Left renal pelvis (tissue), 4 donors: ENCODE data around the gene LILRB4. TPM values are rescaled to one million over a fixed set of nuclear protein-coding genes. Genes with fewer than 3 reads are reported as not detected.
"Not testable (repeated sequence)": the region's sequence is repeated elsewhere in the genome, so short reads cannot be mapped to it uniquely, and the experiment has no call there.

Source experiments
- DNase-seq, 4 donors: peaks; one replicate each; pipeline ENCODE4 v3.0.0-alpha.2; 2013; ENCODE audit warnings: low read depth in 4 of 4, low spot score in 3 of 4
- polyA plus RNA-seq, 4 donors: library from polyadenylated mRNA; unstranded; fragments of 120-200 nt; gene quantifications; one replicate each; pipeline ENCODE4 v1.2.1, GENCODE V29; 2013; ENCODE audit not compliant: insufficient read length in 4 of 4

LILRB4 gene
- polyA plus RNA-seq, 4 donors: 0.92 to 3.6 (median 1.2) TPM

DNA sequence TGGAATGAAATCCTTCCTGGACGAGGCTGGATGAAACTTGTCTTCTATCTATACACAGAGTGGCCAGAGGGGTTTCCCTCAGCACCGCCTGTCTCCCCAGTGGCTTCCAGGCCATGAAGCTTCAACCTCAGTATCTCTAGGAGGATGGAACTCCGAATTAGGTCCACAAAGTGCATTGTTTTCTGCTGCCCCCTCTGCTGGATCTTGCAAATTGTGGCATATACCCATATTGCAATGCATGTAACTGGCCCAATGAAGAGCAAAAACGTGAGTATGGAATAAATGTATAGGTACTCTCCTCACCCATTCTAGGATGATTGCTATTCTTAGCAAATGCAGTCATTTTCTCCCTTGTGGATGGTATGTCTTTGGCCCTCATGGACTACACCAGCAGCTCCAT lies 14.7 kb upstream of the LILRB4 start:
- DNase-seq: no peak

DNA sequence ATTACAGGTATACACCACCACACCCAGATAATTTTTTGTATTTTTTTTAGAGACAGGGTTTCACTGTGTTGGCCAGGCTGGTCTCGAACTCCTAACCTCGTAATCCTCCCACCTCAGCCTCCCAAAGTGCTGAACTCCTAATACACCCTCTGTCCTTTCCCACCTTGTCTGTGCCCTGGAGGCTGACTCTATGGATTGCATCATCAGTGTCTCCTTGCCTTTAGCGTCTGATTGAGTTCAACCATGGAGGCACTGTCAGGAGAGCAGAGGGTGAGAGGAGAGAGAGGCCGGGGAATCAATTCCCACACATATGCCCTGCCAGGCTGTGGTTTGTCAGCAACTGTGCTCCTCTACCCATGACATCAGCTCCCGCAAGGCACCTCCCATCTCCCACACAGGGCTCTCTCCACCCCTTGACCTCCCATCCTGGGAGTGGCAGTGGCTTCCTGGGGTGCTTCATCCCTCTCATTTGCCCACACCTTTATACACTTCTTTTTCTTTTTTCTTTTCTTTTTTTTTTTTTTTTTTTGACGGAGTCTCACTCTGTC lies 12.6 kb upstream of the LILRB4 start:
- no peak for DNase-seq

DNA sequence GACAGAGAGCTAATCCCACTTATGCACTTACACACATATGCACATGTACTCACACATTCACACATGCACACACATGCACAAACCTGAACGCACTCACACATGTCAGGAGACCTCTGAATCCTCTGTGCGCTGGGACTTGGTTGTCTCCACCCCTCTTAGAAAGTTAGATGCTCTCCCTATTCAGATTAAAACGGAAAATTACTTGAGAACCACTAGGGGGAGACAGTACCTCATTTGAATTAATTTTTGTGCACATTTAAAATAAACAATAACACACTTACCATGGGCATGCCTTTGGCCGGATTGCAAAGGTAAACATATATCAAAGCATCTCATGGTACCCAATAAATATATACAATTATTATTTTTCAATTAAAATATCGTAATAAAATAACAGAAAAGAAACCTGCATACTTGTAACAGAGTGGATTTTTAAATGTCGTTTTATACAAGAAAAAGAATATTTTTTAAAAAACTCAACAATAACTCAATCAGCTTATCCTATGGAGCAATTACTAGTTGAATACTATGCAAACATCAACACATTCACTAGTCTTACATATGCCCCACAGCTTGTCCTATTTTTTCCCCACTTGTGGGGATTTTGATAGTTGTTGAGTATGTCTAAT lies 9.5 kb upstream of the LILRB4 start:
- DNase-seq: no peak

DNA sequence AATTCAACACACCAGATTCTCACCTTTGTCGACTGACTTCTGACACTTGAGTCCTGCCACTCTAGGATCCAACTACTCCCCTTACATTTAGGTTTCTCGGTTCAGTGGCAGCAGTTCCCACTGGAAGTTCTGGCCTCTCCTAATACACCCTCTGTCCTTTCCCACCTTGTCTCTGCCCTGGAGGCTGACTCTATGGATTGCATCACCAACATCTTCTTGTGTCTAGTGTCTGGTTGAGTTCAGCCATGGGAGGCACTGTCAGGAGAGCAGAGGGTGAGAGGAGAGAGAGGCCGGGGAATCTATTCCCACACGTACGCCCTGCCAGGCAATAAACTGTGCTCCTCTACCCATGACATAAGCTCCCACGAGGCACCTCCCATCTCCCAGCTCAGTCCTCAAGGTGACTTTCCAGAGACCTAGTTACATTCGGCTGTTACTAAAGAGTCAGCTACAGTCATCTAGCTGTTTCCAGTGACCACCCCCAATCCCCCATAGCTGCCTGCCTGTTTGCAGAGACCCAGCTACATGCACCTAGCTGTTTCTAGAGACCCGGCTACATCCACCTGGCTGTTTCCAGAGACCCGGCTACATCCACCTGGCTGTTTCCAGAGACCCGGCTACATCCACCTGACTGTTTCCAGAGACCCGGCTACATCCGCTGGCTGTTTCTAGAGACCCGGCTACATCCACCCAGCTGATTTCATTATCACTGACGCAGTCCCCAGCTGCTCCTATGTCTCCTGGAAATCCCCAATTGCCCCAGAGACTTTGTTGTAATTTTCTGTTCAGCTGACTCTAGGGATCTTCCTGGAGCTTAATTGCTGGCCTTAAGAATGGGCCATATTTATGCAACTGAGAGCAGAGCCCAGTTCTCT lies 8.1 kb upstream of the LILRB4 start:
- no peak for DNase-seq

DNA sequence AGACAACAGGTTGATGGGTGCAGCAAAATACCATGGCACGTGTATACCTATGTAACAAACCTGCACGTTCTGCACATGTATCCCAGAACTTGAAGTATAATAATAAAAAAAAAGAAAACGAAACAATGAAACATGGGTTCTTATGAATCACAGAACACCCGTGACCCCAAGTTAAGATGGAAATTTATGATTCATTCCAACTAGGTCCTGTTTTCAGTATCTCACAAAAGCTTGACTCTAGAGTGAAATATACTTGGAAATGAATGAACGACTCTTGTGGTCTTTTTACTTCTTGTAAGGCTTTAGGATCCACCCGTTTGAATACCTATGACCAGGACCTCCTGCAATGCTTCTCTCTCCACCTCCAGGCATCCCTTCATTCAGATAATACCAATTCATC lies 3.5 kb upstream of the LILRB4 start:
- DNase-seq: no peak

DNA sequence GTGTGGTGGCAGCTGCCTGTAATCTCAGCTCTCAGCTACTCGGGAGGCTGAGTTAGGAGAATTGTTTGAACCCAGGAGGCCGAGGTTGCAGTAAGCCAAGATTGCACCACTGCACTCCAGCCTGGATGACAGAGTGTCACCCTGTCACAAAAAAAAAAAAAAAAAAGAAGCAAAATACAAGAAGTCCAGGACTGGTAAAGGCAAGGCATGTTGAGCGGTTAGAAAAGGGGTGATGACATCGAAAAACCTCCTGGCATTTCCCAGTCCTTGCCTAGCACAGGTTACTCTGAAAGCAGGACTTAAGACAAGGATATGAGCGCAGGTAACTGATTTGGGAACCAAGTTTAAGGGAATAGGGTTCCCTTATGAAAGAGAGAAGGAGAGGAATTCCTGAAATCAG lies 2.5 kb upstream of the LILRB4 start:
- DNase-seq: no peak

DNA sequence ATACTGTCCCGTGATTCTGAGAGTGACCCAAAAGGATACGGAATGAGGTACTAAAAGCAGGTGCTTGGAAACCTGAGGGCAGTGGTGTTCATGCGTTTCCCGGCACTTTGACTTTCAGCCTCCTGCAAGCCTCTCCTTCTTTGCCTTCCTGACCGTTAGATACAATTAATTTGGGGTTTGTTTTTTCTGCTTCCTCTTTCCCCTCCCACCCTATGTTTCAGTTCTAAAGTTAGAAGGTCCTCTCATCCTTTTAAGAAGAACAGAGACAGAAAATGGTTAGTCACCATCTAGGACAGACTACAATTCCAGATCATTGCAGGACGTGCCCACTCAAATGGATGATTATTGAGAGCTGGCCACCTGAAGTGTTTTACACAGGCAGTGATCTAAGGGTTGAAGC lies 1.8 kb upstream of the LILRB4 start:
- no peak for DNase-seq

DNA sequence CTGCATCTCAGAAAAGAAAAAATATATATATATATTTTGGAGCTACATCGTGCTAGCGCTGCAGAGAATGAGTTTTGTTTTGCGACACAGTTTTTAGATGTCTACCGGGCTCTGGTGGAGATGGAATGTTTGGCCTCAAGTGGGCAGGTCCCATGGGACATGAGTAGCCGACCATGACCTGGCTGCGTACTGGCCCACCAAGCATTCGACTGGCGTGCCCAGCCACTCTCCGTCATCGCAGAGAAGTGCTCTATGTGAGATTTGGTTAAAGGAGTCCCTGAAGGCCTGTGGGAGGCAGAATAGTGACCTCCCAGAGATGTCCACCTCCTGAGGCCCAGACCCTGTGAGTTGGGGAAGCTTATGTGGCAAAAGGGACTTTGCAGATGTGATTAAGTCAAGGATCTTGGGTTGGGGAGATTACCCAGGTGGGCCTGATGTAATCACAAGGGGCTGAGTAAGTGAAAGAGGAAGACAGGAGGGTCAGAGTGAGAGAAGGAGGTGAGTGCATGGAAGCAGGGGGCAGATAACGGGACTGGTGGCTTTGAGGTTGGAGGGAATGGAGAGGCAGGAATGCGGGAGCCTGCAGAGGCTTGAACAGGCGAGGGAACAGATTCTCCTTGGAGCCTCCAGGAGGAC lies 821 bp upstream of the LILRB4 start:
- DNase-seq: no peak

DNA sequence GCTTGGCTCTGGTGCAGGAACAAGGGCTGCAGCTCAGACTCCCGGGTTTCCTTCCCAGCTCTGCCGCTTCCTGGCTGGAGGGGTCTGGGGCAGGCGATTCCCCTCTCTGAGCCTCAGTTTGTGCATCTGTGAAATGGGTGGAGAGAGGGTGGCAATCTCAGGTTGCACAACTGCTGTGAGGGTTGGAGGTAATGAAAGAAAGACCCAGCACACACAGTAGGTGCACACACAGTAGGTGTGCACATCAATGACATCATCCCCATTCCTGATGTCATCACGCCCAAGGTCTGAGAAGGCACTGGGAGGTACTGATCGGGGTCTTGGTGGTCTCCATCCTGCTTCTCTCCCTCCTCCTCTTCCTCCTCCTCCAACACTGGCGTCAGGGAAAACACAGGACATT lies 2.7 kb downstream of the LILRB4 start:
- DNase-seq: no peak

DNA sequence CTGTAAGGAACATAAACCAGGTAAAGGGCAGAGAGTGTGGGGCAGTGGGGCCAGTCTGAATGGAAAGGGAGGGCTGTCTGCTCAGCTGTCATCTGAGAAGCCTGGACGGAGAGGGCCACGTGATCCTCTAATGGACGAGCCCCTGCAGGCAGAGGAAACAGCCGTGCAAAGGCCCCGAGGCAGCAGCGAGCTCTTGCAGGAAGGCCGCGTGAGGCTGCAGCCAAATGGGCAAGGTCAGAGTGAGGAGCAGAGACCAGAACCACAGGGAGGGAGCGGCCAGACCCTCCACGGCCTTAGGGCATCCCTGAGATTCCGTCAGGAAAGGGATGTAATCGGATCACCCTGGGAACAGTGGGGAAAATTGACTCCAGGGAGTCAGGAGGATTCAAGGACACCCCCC lies 4.4 kb downstream of the LILRB4 start:
- DNase-seq: no peak

DNA sequence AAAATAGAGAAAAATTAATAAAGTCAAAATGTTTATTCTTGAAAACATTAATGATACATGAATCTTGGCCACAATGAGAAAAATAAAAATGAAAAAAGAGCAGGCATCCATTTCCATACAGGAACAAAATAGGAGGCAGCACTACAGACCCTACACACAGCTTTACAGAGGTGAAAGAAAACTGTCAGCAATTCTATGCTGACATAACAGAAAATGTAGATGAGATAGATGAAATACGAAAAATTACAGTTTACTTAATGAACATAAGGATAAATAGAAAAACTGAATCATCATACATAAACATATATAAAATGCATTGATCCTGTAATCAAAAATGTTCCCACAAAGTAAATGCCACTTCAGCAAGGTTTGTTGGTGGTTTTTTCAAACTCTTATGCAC lies 5.6 kb downstream of the LILRB4 start:
- DNase-seq: no peak

DNA sequence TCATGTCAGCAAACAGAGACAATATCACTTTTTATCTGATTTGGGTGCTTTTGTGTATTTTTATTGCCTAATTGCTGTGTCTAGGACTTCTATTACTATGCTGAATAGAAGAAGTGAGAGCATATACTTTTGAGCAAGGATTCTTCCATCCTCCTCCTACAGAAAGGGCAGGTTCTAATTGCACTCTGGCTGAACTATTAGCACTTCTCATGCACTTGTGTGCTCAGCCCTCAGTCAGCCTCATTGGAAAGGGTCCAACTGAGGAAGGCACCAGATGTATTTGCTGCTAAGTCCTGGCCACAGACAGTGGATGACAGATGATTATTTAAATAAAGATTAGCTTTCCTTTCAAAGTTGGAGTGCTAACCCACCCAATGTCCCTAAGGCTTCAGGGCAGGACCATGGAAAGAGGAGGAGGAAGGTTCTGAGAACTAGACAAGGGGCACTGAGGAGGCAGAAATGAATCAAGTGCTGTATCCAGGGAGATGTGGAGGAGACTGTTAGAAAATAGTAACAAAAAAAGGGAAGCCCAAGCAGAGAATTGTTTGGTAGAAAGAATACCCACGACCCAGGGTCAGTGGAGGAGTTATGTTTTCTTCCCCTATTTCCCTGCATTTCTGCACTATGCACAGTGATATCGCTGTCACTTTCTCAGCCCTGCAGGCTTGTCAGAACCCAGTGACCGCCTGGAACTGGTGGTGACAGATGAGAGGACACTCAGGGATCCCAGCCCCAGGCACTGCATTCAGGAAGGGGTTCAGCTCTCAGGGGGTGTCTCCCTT lies 8.0 kb downstream of the LILRB4 start:
- no peak for DNase-seq

DNA sequence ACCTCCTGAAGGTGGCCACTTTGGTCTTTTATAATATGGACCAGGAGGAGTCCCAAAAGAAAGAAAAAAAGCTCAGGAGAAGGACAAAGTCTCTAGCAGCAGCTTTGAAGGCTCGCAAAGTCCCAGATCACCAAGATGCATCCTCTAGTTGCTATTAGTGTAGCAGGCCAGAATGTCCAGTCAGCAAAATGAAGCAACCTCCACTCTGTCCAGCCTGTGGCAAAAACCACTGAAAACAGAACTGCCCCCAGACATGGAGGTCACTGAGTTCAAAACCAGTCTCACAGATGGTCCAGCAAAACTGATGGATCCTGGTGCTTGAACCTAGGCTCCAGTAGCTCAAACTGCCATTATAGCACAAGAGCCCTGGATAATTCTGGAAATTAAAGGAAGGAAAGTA lies 10.4 kb downstream of the LILRB4 start:
- DNase-seq: no peak

DNA sequence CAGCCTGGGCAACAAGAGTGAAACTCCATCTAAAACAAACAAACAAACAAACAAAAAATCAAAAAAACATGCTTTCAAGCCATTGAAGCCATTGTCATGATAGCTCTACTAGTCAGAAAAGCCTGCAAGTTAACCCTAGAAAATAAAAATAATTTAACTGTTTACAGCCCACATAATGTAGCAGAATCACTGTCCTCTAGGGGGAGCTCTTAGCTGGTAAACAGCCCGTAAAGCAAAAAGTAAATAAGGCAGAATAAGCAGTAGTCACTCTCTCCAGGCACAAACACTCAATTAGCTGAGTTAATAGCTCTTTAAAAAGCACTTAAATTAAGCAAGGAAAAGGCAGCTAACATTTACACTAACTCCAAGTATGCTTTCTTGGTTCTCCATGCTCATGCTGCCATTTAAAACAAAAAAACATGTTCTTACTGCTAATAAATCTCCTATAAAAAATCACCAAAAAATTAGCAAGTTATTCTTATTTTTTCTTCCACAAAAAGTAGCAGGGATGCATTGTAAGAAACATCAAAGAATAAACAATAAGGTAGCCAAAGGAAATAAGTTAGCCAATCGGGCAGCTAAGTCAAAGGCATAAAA lies 11.3 kb downstream of the LILRB4 start:
- DNase-seq: peak in 1 of 4 donors; percentile 7

DNA sequence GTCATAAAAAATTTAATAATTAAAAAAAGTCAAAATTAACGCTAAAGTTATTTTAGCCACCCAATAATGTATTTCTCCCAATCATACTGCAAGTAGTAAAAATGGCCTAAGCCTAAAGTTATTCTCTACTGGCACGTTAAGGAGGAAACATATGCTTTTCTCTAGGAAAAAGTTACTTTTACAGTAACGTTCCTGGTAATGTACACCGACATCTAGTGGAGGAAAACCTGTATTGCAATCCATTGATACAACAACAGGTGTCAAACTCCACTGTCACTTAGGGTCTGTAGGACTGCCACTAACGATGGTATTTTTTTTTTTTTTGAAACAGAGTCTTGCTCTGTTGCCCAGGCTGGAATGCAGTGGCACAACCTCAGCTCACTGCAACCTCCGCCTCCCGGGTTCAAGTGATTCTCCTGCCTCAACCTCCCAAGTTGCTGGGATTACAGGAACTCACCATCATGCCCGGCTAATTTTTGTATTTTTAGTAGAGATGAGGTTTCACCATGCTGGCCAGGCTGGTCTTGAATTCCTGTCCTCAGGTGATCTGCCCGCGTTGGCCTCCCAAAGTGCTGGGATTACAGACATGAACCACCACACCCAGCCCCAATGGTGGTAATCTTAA lies 13.5 kb downstream of the LILRB4 start:
- peak in 1 of 4 donors; percentile 9 for DNase-seq

DNA sequence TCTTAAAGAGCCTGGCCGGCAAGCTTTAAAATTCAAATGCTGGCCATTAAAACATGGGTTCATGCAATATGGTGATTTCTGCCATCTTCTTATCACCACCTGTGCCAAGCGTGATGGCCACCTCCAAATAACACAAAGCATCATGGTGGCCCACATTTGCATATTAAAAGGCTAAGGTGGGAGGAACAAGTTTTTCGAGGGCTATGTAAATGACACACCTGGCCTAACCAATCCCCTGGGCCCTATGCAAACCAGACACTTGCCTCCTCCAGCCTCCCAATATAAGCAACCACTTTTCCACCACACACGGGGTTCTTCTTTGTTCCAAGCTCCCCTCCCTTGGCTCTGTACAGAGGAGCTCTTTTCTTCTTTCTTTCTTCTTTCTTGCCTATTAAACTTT lies 14.4 kb downstream of the LILRB4 start:
- DNase-seq: no peak

DNA sequence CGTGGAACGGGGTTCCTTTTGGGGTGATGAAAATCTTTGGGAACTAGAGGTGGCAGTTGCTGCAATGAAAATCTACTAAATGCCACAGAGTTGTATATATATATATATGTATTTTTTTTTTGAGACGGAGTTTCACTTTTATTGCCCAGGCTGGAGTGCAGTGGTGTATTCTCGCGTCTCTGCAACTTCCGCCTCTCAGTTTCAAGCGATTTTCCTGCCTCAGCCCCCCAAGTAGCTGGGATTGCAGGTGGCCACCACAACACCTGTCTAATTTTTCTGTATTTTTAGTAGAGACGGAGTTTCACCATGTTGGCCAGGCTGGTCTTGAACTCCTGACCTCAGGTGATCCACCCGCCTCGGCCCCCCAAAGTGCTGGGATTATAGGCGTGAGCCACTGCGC lies 18.8 kb downstream of the LILRB4 start:
- not testable (repeated sequence) for DNase-seq

DNA sequence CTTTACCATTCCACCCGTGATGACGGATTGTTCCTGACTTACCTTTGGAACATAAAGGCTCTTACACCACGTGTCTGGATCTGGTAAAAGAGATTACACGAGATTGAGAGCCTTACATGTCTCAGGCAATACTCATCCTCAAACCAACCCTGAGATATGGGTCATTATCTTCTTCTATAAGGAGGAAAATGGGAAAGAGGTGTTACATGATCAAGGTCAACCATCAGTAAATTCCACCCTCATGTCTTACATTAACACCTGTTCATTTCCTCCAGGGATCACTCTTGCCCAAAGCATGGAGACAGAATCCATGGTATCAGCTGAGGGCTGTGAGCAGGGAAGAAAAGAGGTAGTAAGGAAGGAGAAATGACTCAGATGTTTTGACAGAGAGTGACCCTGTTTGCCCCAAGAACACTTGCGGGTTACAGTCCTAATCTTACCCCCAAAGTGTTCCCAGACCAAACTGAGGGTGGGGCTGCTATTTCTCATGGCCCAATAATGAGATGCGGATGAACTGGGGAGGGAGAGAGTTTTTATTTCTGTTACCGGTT lies 19.6 kb downstream of the LILRB4 start:
- no peak for DNase-seq

DNA sequence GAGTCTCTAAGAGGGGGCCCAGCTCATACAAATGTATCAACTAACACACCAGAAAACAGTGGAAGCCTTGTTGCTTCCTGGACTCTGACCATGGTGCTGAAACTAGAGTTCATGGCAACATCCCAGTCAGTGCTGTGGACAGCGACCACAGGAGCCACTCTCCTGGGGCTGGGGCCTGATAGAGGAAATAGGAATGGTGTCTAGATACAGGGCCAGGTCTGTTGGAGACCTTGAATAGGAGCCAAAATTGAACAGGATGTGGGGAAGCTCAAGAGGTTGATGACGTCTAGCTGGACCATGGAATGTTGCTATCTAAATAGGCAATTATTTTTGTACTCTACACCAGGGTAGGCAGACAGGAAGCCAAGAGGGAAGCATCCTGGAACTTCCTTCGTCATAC lies 21.7 kb downstream of the LILRB4 start:
- DNase-seq: peak; percentile 14 to 63 (median 52)
